GM19351 (cell line): ENCODE data around the gene DNAH8.
A peak's percentile ranks its signal among the peaks of the same experiment; 100 is the strongest.
"Not testable (repeated sequence)": the region's sequence is repeated elsewhere in the genome, so short reads cannot be mapped to it uniquely, and the experiment has no call there.

ENCODE experiments used
- ATAC-seq: cut with Tn5 transposase; IDR thresholded peaks from one replicate; pipeline ENCODE4 v1.9.1; 2021; ENCODE audit warnings: mild to moderate bottlenecking, moderate library complexity; ENCODE audit not compliant: unreplicated experiment

Gene DNAH8

GRCh38 chr6:38715016-38715689 lies at the start of gene DNAH8:
DNAH8 (plus strand) TSS chr6:38715311; CDS start chr6:38722810, 7,499 bp downstream.
- ATAC-seq: no peak

GRCh38 chr6:38671885-38672467 lies 43.1 kb upstream of the DNAH8 start:
- ATAC-seq: peak; percentile 82

- no peak for ATAC-seq
Observed at GRCh38 chr6:38673397-38674165, 41.5 kb upstream of the DNAH8 start.

GRCh38 chr6:38676236-38676973 lies 38.7 kb upstream of the DNAH8 start:
- ATAC-seq: peak; percentile 46

- no peak for ATAC-seq
Observed at GRCh38 chr6:38676974-38677544, 38.1 kb upstream of the DNAH8 start.

GRCh38 chr6:38678178-38678760 lies 36.8 kb upstream of the DNAH8 start:
- no peak for ATAC-seq

- no peak for ATAC-seq
Observed at GRCh38 chr6:38679668-38680067, 35.4 kb upstream of the DNAH8 start.

GRCh38 chr6:38681850-38682249 lies 33.3 kb upstream of the DNAH8 start:
- ATAC-seq: no peak

GRCh38 chr6:38684237-38684636 lies 30.9 kb upstream of the DNAH8 start:
- no peak for ATAC-seq

- no peak for ATAC-seq
Observed at GRCh38 chr6:38684904-38685303, 30.2 kb upstream of the DNAH8 start.

- no peak for ATAC-seq
Observed at GRCh38 chr6:38686270-38687042, 28.7 kb upstream of the DNAH8 start.

- ATAC-seq: no peak
Observed at GRCh38 chr6:38687043-38687353, 28.1 kb upstream of the DNAH8 start.

GRCh38 chr6:38687549-38687948 lies 27.6 kb upstream of the DNAH8 start:
- no peak for ATAC-seq

GRCh38 chr6:38688579-38689087 lies 26.5 kb upstream of the DNAH8 start:
- no peak for ATAC-seq

GRCh38 chr6:38695227-38695900 lies 19.7 kb upstream of the DNAH8 start:
- no peak for ATAC-seq

GRCh38 chr6:38695933-38696332 lies 19.2 kb upstream of the DNAH8 start:
- ATAC-seq: no peak

- ATAC-seq: no peak
Observed at GRCh38 chr6:38696345-38696744, 18.8 kb upstream of the DNAH8 start.

GRCh38 chr6:38697846-38698245 lies 17.3 kb upstream of the DNAH8 start:
- ATAC-seq: no peak

- ATAC-seq: not testable (repeated sequence)
Observed at GRCh38 chr6:38699702-38700101, 15.4 kb upstream of the DNAH8 start.
